Activated naive CD4-positive, alpha-beta T cell treated with anti-CD3 and anti-CD28 coated beads, Interleukin-2, amount 50 U/mL, for 72 hours (primary cell): Measurements from ENCODE around the gene BCAS2. TPM values are rescaled to one million over a fixed set of nuclear protein-coding genes. Genes with fewer than 3 reads are reported as not detected.
A peak's percentile ranks its signal among the peaks of the same experiment; 100 is the strongest.

ENCODE experiments used
- ATAC-seq, 2 donors: fragments of 150-1000 bp; cut with Tn5 transposase; 2 replicates each; pipeline ENCODE4 v1.10.0; 2021; ENCODE audit warnings: mild to moderate bottlenecking in 2 of 2, moderate library complexity in 2 of 2
- DNase-seq, 2 donors: peaks; one replicate each; pipeline ENCODE4 v3.0.0; 2021 to 2022; ENCODE audit warnings: low spot score in 2 of 2
- H3K27ac Mint-ChIP-seq, 2 donors: one replicate each; pipeline ENCODE4 v1.8.0; 2022; ENCODE audit warnings: mild to moderate bottlenecking in 2 of 2, mixed read lengths in 2 of 2
- H3K36me3 Mint-ChIP-seq, 2 donors: one replicate each; pipeline ENCODE4 v1.8.0; 2022; ENCODE audit warnings: mixed read lengths in 2 of 2
- H3K9me3 Mint-ChIP-seq, 2 donors: one replicate each; pipeline ENCODE4 v1.8.0; 2022; ENCODE audit warnings: mixed read lengths in 2 of 2
- total RNA-seq, 2 donors: library from RNA; stranded (reverse); gene quantifications; one replicate each; pipeline ENCODE4 v1.2.3, GENCODE V29; 2022

The BCAS2 gene
- 10 to 100 TPM; 37.8 to 44.1 TPM for total RNA-seq

- Mint-ChIP-seq H3K36me3 (peaks cover 22 to 33% of the 10 kb centered on the region in 2 donors), H3K9me3 (peaks cover 4 to 6% of the 10 kb centered on the region in 2 donors), H3K27ac (peak within 1 kb of the TSS; percentile 98)
- ATAC-seq, result peak; percentile 98 to 99
- DNase-seq, result peak; percentile 86 to 96
Observed at GRCh38 chr1:114581335-114582287, at the start of gene BCAS2. Gene BCAS2, minus strand, starts transcription at chr1:114581615. Its CDS starts 24 bp downstream, at chr1:114581591.

GRCh38 chr1:114627107-114627506, 45.7 kb upstream of the BCAS2 start:
- Mint-ChIP-seq H3K9me3 (no peaks in the 10 kb centered on the region), H3K27ac (no peak overlapping the region), H3K36me3 (peaks cover 3 to 10% of the 10 kb centered on the region in 2 donors)
- DNase-seq (no peak), ATAC-seq (no peak)

- no peaks in the 10 kb centered on the region for H3K9me3 Mint-ChIP-seq
- ATAC-seq, result no peak
- no peaks in the 10 kb centered on the region for H3K36me3 Mint-ChIP-seq
- DNase-seq, result no peak
- no peak overlapping the region for H3K27ac Mint-ChIP-seq
Observed at GRCh38 chr1:114623364-114623763, 41.9 kb upstream of the BCAS2 start.

GRCh38 chr1:114620419-114620818, 39.0 kb upstream of the BCAS2 start:
- Mint-ChIP-seq H3K27ac (no peak overlapping the region), H3K36me3 (no peaks in the 10 kb centered on the region), H3K9me3 (no peaks in the 10 kb centered on the region)
- DNase-seq, result no peak
- ATAC-seq, result no peak

DNA sequence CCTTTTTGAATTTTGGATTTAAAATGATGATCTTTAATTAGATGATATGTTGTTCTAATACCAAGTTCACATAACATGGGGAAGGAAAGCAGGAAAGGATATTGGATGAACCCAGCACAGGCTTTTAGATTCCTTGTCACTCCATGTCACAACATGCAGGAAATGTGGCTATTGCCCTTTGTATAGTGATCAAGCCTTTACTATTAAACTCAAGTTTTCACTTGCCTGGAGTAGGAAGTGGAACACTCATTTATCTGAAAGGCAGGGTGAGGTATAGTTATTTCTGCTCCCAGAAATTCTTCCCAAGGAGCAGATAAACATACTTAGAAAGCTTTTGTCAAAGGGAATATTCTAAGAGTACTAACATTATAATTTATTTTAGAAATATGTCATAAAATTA, 37.2 kb upstream of the BCAS2 start:
- DNase-seq, result no peak
- ATAC-seq, result no peak
- Mint-ChIP-seq H3K9me3 (no peaks in the 10 kb centered on the region), H3K36me3 (no peaks in the 10 kb centered on the region), H3K27ac (no peak overlapping the region)

- no peaks in the 10 kb centered on the region for H3K9me3 Mint-ChIP-seq
- DNase-seq, result no peak
- no peaks in the 10 kb centered on the region for H3K36me3 Mint-ChIP-seq
- H3K27ac Mint-ChIP-seq, result no peak overlapping the region
- ATAC-seq, result no peak
Observed at GRCh38 chr1:114610546-114611245, 29.3 kb upstream of the BCAS2 start.

GRCh38 chr1:114609826-114610225, 28.4 kb upstream of the BCAS2 start:
- Mint-ChIP-seq H3K9me3 (no peaks in the 10 kb centered on the region), H3K36me3 (peaks cover 0 to 1% of the 10 kb centered on the region in 2 donors), H3K27ac (no peak overlapping the region)
- no peak for ATAC-seq
- no peak for DNase-seq

DNA sequence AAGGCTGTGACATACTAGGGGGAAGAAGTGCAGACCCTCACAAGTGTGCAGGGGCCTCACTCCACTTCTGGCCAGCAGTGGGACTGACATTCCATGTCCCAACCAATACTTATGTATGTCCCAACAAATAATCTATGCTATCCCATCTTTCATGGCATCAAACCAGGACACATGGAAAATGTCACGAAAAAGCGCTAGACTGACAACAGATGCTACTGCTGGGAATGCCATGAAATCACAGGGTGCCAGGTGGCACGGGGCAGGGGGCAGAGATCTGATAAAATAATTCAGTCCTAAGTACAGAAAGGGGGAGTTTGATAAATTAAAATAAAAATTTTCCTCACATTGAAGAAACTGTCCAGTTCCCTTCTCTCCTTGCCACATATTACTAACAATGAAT, 27.6 kb upstream of the BCAS2 start:
- no peak for ATAC-seq
- peaks cover 0 to 5% of the 10 kb centered on the region in 2 donors for H3K36me3 Mint-ChIP-seq

DNA sequence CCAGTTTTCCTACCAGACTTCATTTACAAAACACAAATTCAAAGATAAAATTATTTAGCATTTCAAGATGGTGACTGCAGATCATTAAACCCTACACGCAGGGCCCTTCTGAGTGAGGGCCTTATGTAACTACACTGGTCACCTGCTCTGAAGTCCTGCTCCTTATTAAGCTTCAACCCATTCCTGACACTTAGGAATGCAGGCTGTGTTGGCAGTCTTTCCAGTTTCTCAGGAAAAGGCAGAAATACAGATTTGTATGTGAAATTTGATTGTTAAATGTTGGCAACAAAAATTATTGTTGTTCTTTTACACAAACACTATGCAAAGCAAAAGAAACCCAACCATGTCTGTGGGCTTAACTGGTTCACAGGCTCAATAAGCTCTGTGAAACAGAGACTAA, 25.8 kb upstream of the BCAS2 start:
- H3K27ac Mint-ChIP-seq, result no peak overlapping the region
- ATAC-seq, result no peak
- no peak for DNase-seq
- peaks cover 0 to 5% of the 10 kb centered on the region in 2 donors for H3K36me3 Mint-ChIP-seq
- no peaks in the 10 kb centered on the region for H3K9me3 Mint-ChIP-seq

More for the DNA sequence above, 27.6 kb upstream of the BCAS2 start:
- DNase-seq, result no peak
- no peaks in the 10 kb centered on the region for H3K9me3 Mint-ChIP-seq
- H3K27ac Mint-ChIP-seq, result no peak overlapping the region

- no peak for ATAC-seq
- Mint-ChIP-seq H3K9me3 (no peaks in the 10 kb centered on the region), H3K27ac (no peak overlapping the region), H3K36me3 (no peaks in the 10 kb centered on the region)
- DNase-seq, result no peak
Observed at GRCh38 chr1:114597949-114598348, 16.5 kb upstream of the BCAS2 start.

- Mint-ChIP-seq H3K27ac (no peak overlapping the region), H3K36me3 (no peaks in the 10 kb centered on the region), H3K9me3 (no peaks in the 10 kb centered on the region)
- DNase-seq (no peak), ATAC-seq (no peak)
Observed at GRCh38 chr1:114595602-114596001, 14.2 kb upstream of the BCAS2 start.

DNA sequence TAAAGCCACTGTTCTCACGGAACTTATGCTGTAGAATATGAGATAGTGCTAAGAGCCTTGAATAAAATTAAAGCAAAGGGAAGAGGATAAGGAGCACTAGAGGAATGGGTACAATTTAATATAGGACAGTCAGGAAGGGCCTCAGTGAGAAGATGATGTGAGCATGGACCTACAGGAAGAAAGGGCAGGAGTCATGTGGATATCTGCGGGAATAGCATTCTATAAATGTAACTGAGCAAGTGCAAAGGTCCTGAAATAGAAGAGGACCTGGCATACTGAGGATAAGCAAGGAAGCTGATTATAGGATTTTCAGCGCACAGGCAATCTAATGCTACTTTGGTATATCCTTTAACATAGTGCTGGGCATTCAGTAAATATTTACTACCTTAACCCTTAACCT, 12.6 kb upstream of the BCAS2 start:
- H3K36me3 Mint-ChIP-seq, result no peaks in the 10 kb centered on the region
- H3K27ac Mint-ChIP-seq, result peak overlapping the region in 1 of 2 donors; percentile 57
- no peaks in the 10 kb centered on the region for H3K9me3 Mint-ChIP-seq
- ATAC-seq, result no peak
- DNase-seq, result no peak

GRCh38 chr1:114589122-114589521, 7.7 kb upstream of the BCAS2 start:
- ATAC-seq, result no peak
- H3K9me3 Mint-ChIP-seq, result no peaks in the 10 kb centered on the region

DNA sequence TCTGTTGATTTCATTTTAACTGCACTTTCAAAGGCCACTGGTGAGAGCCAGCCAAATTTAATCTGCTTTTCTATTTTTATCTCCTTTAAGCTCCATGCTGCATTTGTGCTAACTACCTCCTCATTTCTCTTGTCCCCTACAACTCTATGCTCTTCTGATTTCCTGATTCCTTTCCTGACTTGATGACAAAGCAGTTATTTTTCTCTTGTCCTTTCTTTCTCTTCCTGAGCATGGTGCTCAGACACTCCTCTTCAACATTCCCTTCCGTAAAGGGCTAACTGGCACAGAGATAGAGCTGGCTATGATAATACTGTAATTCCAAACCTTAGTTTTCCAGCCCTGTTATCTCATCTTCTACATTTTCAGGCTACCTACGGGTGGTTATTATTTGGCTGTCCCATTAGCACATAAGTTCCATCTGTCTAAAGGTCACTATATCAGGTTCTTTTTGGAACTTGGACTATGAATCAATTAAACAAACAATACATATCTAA, 6.8 kb upstream of the BCAS2 start:
- no peaks in the 10 kb centered on the region for H3K36me3 Mint-ChIP-seq
- H3K27ac Mint-ChIP-seq, result no peak overlapping the region
- no peaks in the 10 kb centered on the region for H3K9me3 Mint-ChIP-seq
- no peak for ATAC-seq
- DNase-seq, result no peak

More at GRCh38 chr1:114589122-114589521, 7.7 kb upstream of the BCAS2 start:
- no peaks in the 10 kb centered on the region for H3K36me3 Mint-ChIP-seq
- no peak overlapping the region for H3K27ac Mint-ChIP-seq
- DNase-seq, result no peak

DNA sequence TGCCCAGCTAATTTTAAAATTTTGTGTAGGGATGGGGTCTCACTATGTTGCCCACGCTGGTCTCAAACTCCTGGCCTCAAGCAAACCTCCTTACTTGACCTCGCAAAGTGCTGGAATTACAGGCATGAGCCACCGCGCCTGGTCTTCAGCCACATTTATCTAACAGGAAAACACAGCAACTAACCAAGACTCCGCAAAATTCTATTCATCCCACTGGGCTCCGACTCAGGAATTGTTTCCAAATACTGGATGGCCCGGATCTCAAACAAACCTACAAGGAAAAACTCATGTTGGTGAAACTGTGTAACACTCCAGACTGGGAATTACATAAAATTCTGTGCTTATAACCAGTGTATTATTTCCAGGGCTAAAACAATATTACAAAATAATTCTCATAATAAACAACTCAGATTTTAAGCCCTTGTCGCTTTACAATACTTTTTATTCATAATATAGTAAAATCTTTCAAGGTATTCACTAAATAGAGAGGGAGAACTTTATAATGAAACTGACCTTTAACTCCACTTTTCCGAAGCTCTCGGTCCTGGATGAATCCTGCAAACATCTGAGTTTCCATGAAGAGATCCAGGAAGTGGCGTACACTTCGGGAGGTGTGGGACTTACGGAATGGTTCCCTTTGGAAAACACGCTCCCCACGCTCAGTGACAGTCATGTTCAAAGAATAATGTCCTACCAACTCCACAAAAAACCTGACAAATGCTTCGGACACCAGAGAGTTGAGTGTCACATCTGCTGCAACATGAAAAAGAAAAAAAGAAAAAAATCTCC, 6.0 kb upstream of the BCAS2 start:
- ATAC-seq, result no peak
- Mint-ChIP-seq H3K9me3 (peaks cover 2 to 3% of the 10 kb centered on the region in 2 donors), H3K36me3 (peaks cover 3 to 6% of the 10 kb centered on the region in 2 donors), H3K27ac (no peak overlapping the region)
- DNase-seq, result no peak

DNA sequence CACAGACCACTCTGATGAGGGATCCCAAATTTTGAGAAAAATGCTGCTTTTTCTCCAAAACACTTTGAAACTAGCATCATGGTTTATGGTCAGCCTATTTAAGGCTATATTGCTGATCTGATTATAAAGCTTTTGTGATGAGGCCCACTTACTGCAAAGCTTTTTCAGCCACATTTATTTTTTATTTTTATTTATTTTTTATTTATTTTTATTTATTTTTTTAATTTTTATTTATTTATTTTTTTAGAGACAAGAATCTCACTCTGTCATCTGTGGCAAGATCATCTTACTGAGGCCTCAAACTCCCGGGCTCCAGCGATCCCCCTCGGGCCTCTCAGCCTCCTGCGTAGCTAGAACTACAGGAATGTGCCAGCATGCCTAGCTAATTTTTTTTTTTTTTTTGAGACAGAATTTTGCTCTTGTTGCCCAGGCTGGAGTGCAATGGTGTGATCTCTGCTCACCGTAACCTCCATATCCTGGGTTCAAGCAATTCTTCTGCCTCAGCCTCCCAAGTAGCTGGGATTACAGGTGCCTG, 5.2 kb upstream of the BCAS2 start:
- ATAC-seq (no peak), DNase-seq (no peak)
- H3K9me3 Mint-ChIP-seq, result peaks cover 4 to 6% of the 10 kb centered on the region in 2 donors
- no peak overlapping the region for H3K27ac Mint-ChIP-seq
- H3K36me3 Mint-ChIP-seq, result peaks cover 11 to 14% of the 10 kb centered on the region in 2 donors
